Measurements from ENCODE around the gene NCKAP1. TPM values are rescaled to one million over a fixed set of nuclear protein-coding genes. Genes with fewer than 3 reads are reported as not detected.

Gene NCKAP1
- polyA plus RNA-seq, 2 of the 4 experiments (the other 2 are of a cell fraction) = 98.8 to 201 TPM

- TF ChIP-seq CTCF (IDR thresholded peaks at IDR 0.05) = no peak
- no peak for TF ChIP-seq TP53 (CRISPR knock-in tag; IDR thresholded peaks at IDR 0.05)
- no peak for TF ChIP-seq EHF (CRISPR knock-in tag; IDR thresholded peaks at IDR 0.05)
These were observed 121.8 kb downstream of the NCKAP1 start (continued) for GRCh38 chr2:182916417-182916816.

GRCh38 chr2:182915369-182916326 lies 122.6 kb downstream of the NCKAP1 start:
- CTCF ChIA-PET = interaction anchor here (0.6 to 1.7 kb wide), 4 partner anchors 10 to 65 kb away, joined by 3 to 7 read pairs (median 4); no protein-coding TSS in a partner anchor
- 82% methylated on average over 6 of the region's 6 CpGs for whole genome bisulfite sequencing (ENCODE audit: missing lambda C conversion rate)
- peak overlapping the region in 1 of 2 experiments; percentile 67; a peak in 2 of 6 replicates for H3K27ac ChIP-seq
- DNase-seq (ENCODE audit: low read depth in 1 of 2, low spot score in 1 of 2) (peak in 1 of 2 experiments; percentile 6), ATAC-seq (peak; percentile 67 to 75), FAIRE-seq (no peak)
- no peak overlapping the region for H3K4me3 ChIP-seq
- H3K4me2 ChIP-seq = peak overlapping the region; percentile 50
- no peaks in the 10 kb centered on the region for H3K9me3 ChIP-seq
- H3K4me1 ChIP-seq = peaks cover 32% of the 10 kb centered on the region
- no peak for TF ChIP-seq FOSL2 (IDR thresholded peaks at IDR 0.05)
- peak; percentile 60 for TF ChIP-seq FOSL2 (CRISPR knock-in tag; IDR thresholded peaks at IDR 0.05)
- no peak for TF ChIP-seq GATA3 (IDR thresholded peaks at IDR 0.05; ENCODE audit: borderline replicate concordance)
- POLR2A ChIA-PET = interaction anchor here (0.6 kb wide), 1 partner anchor 9 kb away, joined by 3 read pairs; no protein-coding TSS in a partner anchor

- 90% methylated on average over 1 of the region's 1 CpG for WGBS (ENCODE audit: missing lambda C conversion rate)
- H3K27ac ChIP-seq = peak overlapping the region in 1 of 2 experiments; percentile 67; a peak in 2 of 6 replicates
- ATAC-seq (peak in 1 of 2 experiments; percentile 15; a peak in 3 of 6 replicates), FAIRE-seq (no peak), DNase-seq (ENCODE audit: low read depth in 1 of 2, low spot score in 1 of 2) (no peak)
- no peak overlapping the region; the same call in 2 of the 3 replicates for H3K4me2 ChIP-seq
- TF ChIP-seq MAZ (IDR thresholded peaks at IDR 0.05; ENCODE audit: borderline replicate concordance, low read depth, low read length) = no peak
- TF ChIP-seq CBX2 (IDR thresholded peaks at IDR 0.05; ENCODE audit: borderline replicate concordance, low read depth) = no peak
- TF ChIP-seq CBX8 (IDR thresholded peaks at IDR 0.05) = no peak
- no peak for TF ChIP-seq MAFK (IDR thresholded peaks at IDR 0.05; ENCODE audit: partially characterized antibody)
- TF ChIP-seq CHD2 (IDR thresholded peaks at IDR 0.05; ENCODE audit: low read length, partially characterized antibody) = no peak
- no peak for TF ChIP-seq RNF2 (IDR thresholded peaks at IDR 0.05; ENCODE audit: borderline replicate concordance, low read depth)
- no peak for TF ChIP-seq ZNF302 (CRISPR knock-in tag; IDR thresholded peaks at IDR 0.05)
- H3K4me3 ChIP-seq = no peak overlapping the region
- ChIA-PET CTCF (interaction anchor here (1.0 kb wide), 2 partner anchors 23 to 35 kb away, joined by 3 read pairs; no protein-coding TSS in a partner anchor), POLR2A (no interaction called here)
- H3K9me3 ChIP-seq = no peaks in the 10 kb centered on the region
- H3K4me1 ChIP-seq = peaks cover 32% of the 10 kb centered on the region
These were observed 123.4 kb downstream of the NCKAP1 start for GRCh38 chr2:182914852-182915251.

GRCh38 chr2:182913064-182913463 lies 125.2 kb downstream of the NCKAP1 start:
- ChIA-PET POLR2A (no interaction called here), CTCF (no interaction called here)
- no peak for ATAC-seq
- 94% methylated on average over 1 of the region's 1 CpG for WGBS (ENCODE audit: missing lambda C conversion rate)
- H3K9me3 ChIP-seq = no peaks in the 10 kb centered on the region
- peaks cover 32% of the 10 kb centered on the region for H3K4me1 ChIP-seq
- H3K4me2 ChIP-seq = no peak overlapping the region
- FAIRE-seq = no peak
- H3K4me3 ChIP-seq = no peak overlapping the region
- DNase-seq (ENCODE audit: low read depth in 1 of 2, low spot score in 1 of 2) = no peak
- H3K27ac ChIP-seq = no peak overlapping the region; a peak in 1 of 6 replicates
- TF ChIP-seq ZC3H11A (IDR thresholded peaks at IDR 0.05) (no peak), BCL3 (IDR thresholded peaks at IDR 0.05) (no peak), EP300 (IDR thresholded peaks at IDR 0.05) (no peak), RFX5 (IDR thresholded peaks at IDR 0.05) (no peak), HMGXB4 (CRISPR knock-in tag; IDR thresholded peaks at IDR 0.05; ENCODE audit: borderline replicate concordance) (no peak), REST (IDR thresholded peaks at IDR 0.05) (no peak), FOXS1 (CRISPR knock-in tag; IDR thresholded peaks at IDR 0.05) (no peak), GATA3 (IDR thresholded peaks at IDR 0.05; ENCODE audit: borderline replicate concordance) (no peak), ZSCAN20 (CRISPR knock-in tag; IDR thresholded peaks at IDR 0.05) (no peak), HEYL (CRISPR knock-in tag; IDR thresholded peaks at IDR 0.05) (no peak)
